OCI-LY7 (cell line): Measurements from ENCODE around the gene RXRB. TPM values are rescaled to one million over a fixed set of nuclear protein-coding genes. Genes with fewer than 3 reads are reported as not detected.
A peak's percentile ranks its signal among the peaks of the same experiment; 100 is the strongest.

ENCODE experiments used
- BruUV-seq: library from RNA; stranded (reverse); fragments of 400-500 nt; replicated peaks from 2 replicates; lab custom pipeline; 2021; lab: Mats Ljungman, UMichigan
- CTCF ChIA-PET: fragments of 300-600 bp; sonication (Branson Sonifier 250); formaldehyde crosslinking; loops from one replicate; lab custom pipeline; 2022; ENCODE audit warnings: antibody characterized with exemption; ENCODE audit not compliant: unreplicated experiment; lab: Charles Lee
- POLR2A ChIA-PET: fragments of 300-600 bp; sonication (Branson Sonifier 250); formaldehyde crosslinking; loops from one replicate; lab custom pipeline; 2022; ENCODE audit warnings: antibody characterized with exemption; lab: Charles Lee
- DNase-seq: peaks from one replicate; pipeline ENCODE4 v3.0.0-alpha.2; 2015; ENCODE audit warnings: low spot score
- H2AFZ ChIP-seq: fragments of 200-600 bp; sonication (generic), shearing (Covaris generic); 2 replicates; pipeline ENCODE4 v1.6.1; 2014; ENCODE audit warnings: mild to moderate bottlenecking, antibody characterized with exemption, low read length, moderate library complexity
- H3K27ac ChIP-seq: fragments of 200-600 bp; sonication (generic); 2 replicates; pipeline ENCODE4 v1.5.1; 2014; ENCODE audit warnings: mixed run types, low read depth, mild to moderate bottlenecking, moderate library complexity, low read length, inconsistent platforms; ENCODE audit not compliant: poor library complexity, severe bottlenecking
- H3K36me3 ChIP-seq: fragments of 200-600 bp; sonication (generic); 2 replicates; pipeline ENCODE4 v1.6.1; 2014; ENCODE audit warnings: mild to moderate bottlenecking, antibody characterized with exemption, low read length, moderate library complexity, mixed read lengths; ENCODE audit not compliant: insufficient read depth
- H3K4me1 ChIP-seq: fragments of 200-600 bp; sonication (generic); 2 replicates; pipeline ENCODE4 v1.5.1; 2014; ENCODE audit warnings: mild to moderate bottlenecking, low read length; ENCODE audit not compliant: insufficient read depth, poor library complexity, severe bottlenecking
- H3K4me2 ChIP-seq: fragments of 200-600 bp; sonication (generic); 2 replicates; pipeline ENCODE4 v1.6.1; 2014; ENCODE audit warnings: mild to moderate bottlenecking, low read length
- H3K4me3 ChIP-seq: fragments of 200-600 bp; sonication (generic); 2 replicates; pipeline ENCODE4 v1.5.1; 2014; ENCODE audit warnings: mild to moderate bottlenecking, low read depth, low read length; ENCODE audit not compliant: poor library complexity, severe bottlenecking
- H3K79me2 ChIP-seq: fragments of 200-600 bp; sonication (generic); 2 replicates; pipeline ENCODE4 v1.6.1; 2016; ENCODE audit warnings: low read depth, mild to moderate bottlenecking, low read length, moderate library complexity, mixed read lengths; ENCODE audit not compliant: insufficient read depth
- H3K9me2 ChIP-seq: fragments of 200-600 bp; sonication (generic); 2 replicates; pipeline ENCODE4 v1.6.1; 2016; ENCODE audit warnings: mild to moderate bottlenecking, low read length, mixed read lengths; ENCODE audit not compliant: insufficient read depth
- H3K9me3 ChIP-seq: fragments of 200-600 bp; sonication (generic); 2 replicates; pipeline ENCODE4 v1.6.1; 2014; ENCODE audit warnings: mild to moderate bottlenecking, mixed run types, low read length, mixed read lengths
- H4K20me1 ChIP-seq: fragments of 200-600 bp; sonication (generic); 2 replicates; pipeline ENCODE4 v1.6.1; 2014; ENCODE audit warnings: mild to moderate bottlenecking, antibody characterized with exemption, low read length, moderate library complexity, mixed read lengths; ENCODE audit not compliant: insufficient read depth
- EZH2phosphoT487 ChIP-seq: fragments of 200-600 bp; sonication (generic); IDR thresholded peaks from 2 replicates; pipeline ENCODE4 v1.6.1; 2018; ENCODE audit warnings: low read depth, borderline replicate concordance, mild to moderate bottlenecking, mixed run types, antibody characterized with exemption, low read length, moderate library complexity, mixed read lengths
- intact Hi-C: fragments of 100-400 bp; cut with micrococcal nuclease; formaldehyde crosslinking; loops from one replicate; pipeline ENCODE4 v1.10.0; 2022; ENCODE audit not compliant: unreplicated experiment
- total RNA-seq, 2 experiments: library from RNA; depleted of rRNA in 1 of 2; stranded (reverse); fragments of >200 nt in 1 of 2; shearing (Covaris generic) in 1 of 2; gene quantifications; 2 replicates each; pipeline ENCODE4 v1.2.3, GENCODE V29; 2014 to 2022
- TF ChIP-seq, protein P1 (sequence below): fragments of 200-600 bp; sonication (generic); conservative IDR thresholded peaks from 2 replicates; pipeline ENCODE4 v1.5.1; 2014; ENCODE audit warnings: mild to moderate bottlenecking, antibody characterized with exemption, low read length, moderate library complexity, mixed read lengths

RXRB gene
- total RNA-seq, 2 experiments from 2014 or later: 32.5 to 47.3 TPM

DNA sequence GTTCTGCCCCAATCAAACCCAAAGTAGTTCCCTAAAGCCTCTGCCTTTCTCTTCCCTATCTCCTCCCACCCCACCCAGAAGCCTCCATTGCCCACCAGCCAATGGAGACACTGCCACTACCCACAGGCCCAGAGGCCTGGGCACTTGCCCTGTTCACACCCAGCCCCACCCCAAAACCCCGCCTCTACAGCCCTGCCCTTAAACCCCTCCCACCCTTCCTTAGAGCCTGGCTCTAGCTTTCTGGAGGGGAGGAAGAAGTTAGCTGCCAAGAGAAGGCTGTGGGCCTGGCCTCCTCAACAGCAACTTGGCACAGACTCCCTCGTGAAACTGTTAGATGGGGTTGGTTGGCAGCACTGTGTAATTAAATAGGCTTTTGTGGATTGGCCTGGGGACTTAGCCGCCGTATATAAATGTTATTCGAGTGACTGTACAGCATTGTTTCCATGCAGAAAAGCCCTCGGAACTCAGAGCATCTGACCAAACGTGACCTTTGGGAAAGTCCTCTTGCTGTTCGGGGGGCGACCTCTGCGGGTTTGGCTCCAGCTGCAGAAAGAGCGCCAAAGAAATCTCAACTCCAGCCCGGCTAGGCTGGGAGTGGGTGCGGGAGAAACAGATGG is 39.6 kb downstream of the RXRB start:
- H3K4me2 ChIP-seq: peak overlapping the region; percentile 68; the same call in 1 of the 2 replicates
- TF ChIP-seq, protein P1, sequence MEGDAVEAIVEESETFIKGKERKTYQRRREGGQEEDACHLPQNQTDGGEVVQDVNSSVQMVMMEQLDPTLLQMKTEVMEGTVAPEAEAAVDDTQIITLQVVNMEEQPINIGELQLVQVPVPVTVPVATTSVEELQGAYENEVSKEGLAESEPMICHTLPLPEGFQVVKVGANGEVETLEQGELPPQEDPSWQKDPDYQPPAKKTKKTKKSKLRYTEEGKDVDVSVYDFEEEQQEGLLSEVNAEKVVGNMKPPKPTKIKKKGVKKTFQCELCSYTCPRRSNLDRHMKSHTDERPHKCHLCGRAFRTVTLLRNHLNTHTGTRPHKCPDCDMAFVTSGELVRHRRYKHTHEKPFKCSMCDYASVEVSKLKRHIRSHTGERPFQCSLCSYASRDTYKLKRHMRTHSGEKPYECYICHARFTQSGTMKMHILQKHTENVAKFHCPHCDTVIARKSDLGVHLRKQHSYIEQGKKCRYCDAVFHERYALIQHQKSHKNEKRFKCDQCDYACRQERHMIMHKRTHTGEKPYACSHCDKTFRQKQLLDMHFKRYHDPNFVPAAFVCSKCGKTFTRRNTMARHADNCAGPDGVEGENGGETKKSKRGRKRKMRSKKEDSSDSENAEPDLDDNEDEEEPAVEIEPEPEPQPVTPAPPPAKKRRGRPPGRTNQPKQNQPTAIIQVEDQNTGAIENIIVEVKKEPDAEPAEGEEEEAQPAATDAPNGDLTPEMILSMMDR: no peak
- TF ChIP-seq EZH2phosphoT487: no peak
- CTCF ChIA-PET: no interaction called here
- H3K27ac ChIP-seq: no peak overlapping the region
- no peaks in the 10 kb centered on the region for H3K79me2 ChIP-seq
- DNase-seq: no peak
- no peaks in the 10 kb centered on the region for H4K20me1 ChIP-seq
- peak overlapping the region; percentile 80; the same call in 1 of the 2 replicates for H2AFZ ChIP-seq
- H3K9me3 ChIP-seq: no peaks in the 10 kb centered on the region
- peaks cover 7% of the 10 kb centered on the region for H3K4me1 ChIP-seq
- no TSS peak for BruUV-seq
- no peaks in the 10 kb centered on the region for H3K36me3 ChIP-seq
- H3K9me2 ChIP-seq: no peaks in the 10 kb centered on the region
- POLR2A ChIA-PET: interaction anchor here (0.7 kb wide), 1 partner anchor 75 kb away, joined by 4 read pairs; no protein-coding TSS in a partner anchor
- intact Hi-C loops: loop anchor here (1.0 to 2.0 kb wide), 2 partner anchors 36 to 87 kb away; no protein-coding TSS in a partner anchor
- H3K4me3 ChIP-seq: no peak overlapping the region

DNA sequence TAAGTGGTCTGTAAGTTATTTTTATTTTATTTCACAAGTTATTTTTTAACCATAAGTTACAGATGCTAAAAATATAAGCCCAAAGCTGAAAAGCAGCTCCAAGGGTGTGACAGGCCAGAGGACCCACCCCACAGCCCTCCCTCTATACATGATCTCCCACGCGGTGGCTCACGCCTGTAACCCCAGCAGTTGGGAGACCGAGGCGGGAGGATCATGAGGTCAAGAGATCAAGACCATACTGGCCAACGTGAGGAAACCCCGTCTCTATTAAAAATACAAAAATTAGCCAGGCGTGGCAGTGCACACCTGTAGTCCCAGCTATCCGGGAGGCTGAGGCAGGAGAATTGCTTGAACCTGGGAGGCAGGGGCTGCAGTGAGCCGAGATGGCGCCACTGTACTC is 40.4 kb downstream of the RXRB start:
- Histone ChIP-seq H3K79me2 (no peaks in the 10 kb centered on the region), H3K27ac (no peak overlapping the region), H3K36me3 (no peaks in the 10 kb centered on the region), H3K4me3 (no peak overlapping the region), H2AFZ (no peak overlapping the region), H3K4me2 (no peak overlapping the region), H3K9me3 (no peaks in the 10 kb centered on the region), H3K4me1 (peaks cover 7% of the 10 kb centered on the region), H4K20me1 (no peaks in the 10 kb centered on the region), H3K9me2 (no peaks in the 10 kb centered on the region)
- ChIA-PET CTCF (no interaction called here), POLR2A (interaction anchor here (1.1 kb wide), 1 partner anchor 10 kb away, joined by 4 read pairs; no protein-coding TSS in a partner anchor)
- intact Hi-C loops: loop anchor here (2.0 kb wide), 1 partner anchor 37 kb away; no protein-coding TSS in a partner anchor
- no TSS peak for BruUV-seq
- DNase-seq: no peak
- TF ChIP-seq EZH2phosphoT487: no peak
- TF ChIP-seq, protein P1: no peak

DNA sequence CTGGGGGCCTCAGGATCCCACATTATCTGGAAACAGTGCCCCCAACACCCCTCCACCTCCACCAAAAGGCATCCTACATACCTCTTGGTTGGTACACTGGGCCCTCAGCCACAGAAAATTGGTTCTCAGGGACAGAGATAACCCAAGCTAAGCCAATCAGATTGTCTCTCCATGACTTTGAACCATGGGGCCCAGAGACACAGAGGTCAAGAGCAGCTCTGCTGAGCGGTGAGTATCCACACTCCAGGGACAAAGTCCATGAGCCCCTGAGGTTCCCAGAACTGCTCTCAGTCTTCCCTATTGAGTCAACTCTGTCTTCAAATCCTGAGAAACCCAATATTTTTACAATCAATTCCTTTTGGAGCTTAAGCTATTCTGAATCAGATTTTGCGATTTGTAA is 43.5 kb downstream of the RXRB start:
- POLR2A ChIA-PET: interaction anchor here (0.8 kb wide), 1 partner anchor 11 kb away, joined by 3 read pairs; no protein-coding TSS in a partner anchor

More for the DNA sequence above, 43.5 kb downstream of the RXRB start:
- Histone ChIP-seq H3K27ac (no peak overlapping the region), H3K79me2 (no peaks in the 10 kb centered on the region), H3K9me3 (no peaks in the 10 kb centered on the region), H3K4me1 (peaks cover 7% of the 10 kb centered on the region), H3K36me3 (no peaks in the 10 kb centered on the region), H3K4me3 (no peak overlapping the region), H2AFZ (no peak overlapping the region), H3K9me2 (no peaks in the 10 kb centered on the region), H3K4me2 (no peak overlapping the region), H4K20me1 (no peaks in the 10 kb centered on the region)
- DNase-seq: no peak
- intact Hi-C loops: no loop called here
- no TSS peak for BruUV-seq
- TF ChIP-seq EZH2phosphoT487: no peak
- TF ChIP-seq, protein P1: no peak
- CTCF ChIA-PET: no interaction called here
